SKM-1 (cell line): ENCODE results near the gene SYNJ2.
A peak's percentile ranks its signal among the peaks of the same experiment; 100 is the strongest.

Experiments used
- DNase-seq: peaks from one replicate; lab custom pipeline; 2025; ENCODE audit not compliant: unreplicated experiment; lab: John Stamatoyannopoulos, UW

The SYNJ2 gene

DNA sequence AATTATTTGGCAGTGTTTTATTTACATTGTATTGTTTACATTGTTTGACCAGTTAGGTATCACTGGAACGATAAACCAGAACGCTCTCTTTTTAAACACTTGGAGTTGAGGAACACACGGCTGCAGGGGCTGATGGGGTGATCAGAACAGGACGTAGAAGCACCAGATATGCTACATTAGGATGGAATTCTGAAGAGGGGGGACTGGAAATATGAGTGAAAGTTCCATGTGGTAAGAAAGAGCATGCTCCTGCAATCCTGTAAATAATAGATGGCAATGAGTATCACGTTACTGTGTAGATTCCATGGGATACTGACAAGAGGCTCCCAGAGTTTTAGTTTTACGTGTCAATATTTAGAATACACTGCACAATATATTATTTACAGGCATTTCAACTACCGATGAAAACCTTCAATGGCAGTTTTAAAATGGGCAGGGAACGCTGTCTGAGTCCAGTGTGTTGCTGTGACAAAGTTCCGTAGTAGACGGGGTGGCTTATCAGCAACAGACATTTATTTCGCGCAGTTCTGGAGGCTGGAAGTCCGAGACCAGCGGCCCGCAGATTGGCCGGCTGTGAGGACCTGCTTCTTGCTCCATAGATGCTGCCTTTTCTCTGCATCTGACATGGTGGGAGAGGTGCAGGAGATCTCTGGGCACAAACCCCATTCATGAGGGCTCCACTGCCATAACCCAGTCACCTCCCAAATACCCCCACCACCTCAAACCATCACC, 43.1 kb downstream of the SYNJ2 start:
- DNase-seq = no peak

DNA sequence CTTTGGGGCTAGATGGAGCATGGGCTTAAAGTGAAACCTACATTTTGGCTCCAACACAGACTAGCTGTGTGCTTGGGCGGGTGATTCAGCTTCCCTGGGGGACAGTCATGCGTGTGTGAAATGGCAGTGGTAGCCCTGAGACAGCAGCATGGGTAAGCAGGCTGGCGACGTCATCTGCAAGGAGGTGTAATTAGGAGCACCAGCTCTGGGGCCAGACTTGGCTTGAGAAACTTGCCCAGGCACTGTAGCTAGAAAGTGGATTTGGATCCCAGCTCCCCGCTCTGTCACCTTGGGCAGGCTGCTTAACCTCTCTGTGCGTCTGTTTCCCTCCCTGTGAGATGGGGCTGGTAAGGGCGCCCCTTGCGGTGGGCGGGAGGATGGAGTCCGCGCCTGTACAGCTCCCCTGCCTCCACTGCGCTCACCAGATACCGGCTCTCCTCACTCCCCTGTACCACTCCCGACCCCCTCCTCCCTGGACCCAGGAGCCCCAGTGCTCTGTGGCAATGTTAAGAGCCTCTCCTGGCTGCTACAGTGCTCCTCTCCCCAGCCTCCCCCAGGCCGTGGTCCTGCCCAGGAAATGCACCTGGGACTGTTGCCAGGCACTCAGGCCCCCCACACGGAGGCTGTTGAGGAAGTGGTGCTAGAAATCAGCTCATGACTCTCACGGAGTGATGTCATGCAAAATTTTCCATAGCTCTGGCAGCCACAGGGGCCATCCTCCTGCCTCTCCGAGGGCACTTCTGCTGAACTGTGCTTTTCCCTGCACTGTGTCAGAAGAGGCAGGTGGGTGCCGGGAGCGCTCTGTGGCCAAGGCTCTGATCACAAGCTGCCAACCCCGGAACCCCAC, 44.6 kb downstream of the SYNJ2 start:
- DNase-seq = peak; percentile 77

- no peak for DNase-seq
These were observed 45.4 kb downstream of the SYNJ2 start for GRCh38 chr6:158026901-158027589.

- no peak for DNase-seq
These were observed 46.1 kb downstream of the SYNJ2 start for GRCh38 chr6:158027590-158028285.

DNA sequence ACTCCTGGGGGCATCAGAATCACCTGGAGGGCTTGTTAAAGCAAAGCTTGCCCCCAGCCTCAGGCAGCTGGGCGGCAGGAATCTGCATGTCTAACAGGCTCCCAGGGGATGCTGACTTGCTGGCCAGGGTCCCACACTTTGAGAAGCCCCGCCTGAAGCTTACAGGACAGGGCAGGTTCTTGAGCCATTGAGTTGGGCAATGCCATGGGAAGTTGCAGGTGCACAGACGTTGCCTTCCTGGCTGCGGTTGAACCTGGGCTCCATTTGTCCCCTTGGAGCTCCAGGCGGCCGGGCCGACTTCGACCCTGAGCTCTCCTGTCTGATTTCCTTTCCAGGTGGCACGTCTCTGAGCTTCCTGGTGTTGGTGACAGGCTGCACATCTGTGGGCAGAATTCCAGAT, 46.8 kb downstream of the SYNJ2 start:
- no peak for DNase-seq

- no peak for DNase-seq
These were observed 47.2 kb downstream of the SYNJ2 start for GRCh38 chr6:158028876-158029275.

DNA sequence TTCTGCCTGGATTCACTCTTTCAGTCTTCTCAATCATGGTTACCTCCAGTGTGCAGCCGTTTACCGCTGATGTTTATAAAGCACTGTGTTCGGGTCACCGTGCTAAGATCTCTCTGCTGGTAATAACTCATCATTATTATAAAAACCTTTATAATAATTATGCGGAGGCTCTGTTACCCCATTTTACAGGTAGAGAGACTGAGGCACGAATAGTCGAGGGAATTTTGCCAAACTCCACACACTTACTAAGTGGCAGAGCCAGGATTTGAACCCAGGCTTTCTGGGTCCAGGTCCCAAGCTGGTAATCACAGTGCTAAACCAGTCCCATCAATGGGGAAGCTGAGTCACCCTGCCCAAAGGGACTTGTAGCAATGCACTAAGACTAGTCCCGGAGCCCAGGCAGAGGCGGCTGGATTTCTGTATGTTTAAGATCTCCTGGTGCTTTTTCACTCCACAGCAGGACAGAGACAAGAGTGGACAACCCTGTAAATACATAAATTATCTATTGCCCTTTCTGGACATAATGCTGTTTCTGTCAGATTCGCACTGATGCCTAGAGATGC, 48.1 kb downstream of the SYNJ2 start:
- DNase-seq = no peak

DNA sequence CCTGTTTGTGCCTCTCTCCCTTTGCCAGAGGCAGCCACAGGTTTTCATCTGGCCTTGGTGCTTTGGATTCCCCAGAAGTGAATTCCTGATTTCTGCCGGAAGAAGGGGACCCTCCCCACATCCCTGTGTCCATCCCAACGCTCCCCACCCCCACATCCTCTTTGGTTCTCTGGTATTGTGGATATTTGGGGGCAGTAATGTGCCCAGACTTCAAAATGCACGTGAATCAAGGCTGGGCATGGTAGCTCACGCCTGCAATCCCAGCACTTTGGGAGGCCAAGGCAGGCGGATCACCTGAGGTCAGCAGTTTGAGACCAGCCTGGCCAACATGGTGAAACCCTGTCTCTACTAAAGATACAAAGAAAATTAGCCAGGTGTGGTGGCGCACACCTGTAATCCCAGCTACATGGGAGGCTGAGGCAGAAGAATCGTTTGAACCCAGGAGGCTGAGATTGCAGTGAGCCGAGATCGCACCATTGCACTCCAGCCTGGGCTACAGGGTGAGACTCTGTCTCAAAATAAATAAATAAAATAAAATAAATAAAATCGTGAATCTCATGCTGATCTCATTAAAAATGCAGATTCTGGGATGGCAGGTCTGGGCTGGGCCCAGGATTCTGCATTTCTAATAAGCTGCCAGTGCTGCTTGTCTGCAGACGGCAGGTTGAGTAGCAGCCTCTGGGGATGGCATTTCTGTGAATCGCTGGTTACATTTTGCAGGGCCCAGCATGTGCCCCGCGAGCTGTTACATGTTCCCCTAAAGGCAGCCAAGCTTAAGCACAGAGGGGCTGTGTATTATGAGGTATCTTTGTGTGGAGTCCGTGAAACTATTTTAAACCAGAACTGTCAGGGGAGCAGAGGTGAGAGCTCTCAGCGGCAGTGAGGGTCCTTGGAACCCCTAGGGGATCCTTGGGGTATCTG, 49.0 kb downstream of the SYNJ2 start:
- DNase-seq = no peak

DNA sequence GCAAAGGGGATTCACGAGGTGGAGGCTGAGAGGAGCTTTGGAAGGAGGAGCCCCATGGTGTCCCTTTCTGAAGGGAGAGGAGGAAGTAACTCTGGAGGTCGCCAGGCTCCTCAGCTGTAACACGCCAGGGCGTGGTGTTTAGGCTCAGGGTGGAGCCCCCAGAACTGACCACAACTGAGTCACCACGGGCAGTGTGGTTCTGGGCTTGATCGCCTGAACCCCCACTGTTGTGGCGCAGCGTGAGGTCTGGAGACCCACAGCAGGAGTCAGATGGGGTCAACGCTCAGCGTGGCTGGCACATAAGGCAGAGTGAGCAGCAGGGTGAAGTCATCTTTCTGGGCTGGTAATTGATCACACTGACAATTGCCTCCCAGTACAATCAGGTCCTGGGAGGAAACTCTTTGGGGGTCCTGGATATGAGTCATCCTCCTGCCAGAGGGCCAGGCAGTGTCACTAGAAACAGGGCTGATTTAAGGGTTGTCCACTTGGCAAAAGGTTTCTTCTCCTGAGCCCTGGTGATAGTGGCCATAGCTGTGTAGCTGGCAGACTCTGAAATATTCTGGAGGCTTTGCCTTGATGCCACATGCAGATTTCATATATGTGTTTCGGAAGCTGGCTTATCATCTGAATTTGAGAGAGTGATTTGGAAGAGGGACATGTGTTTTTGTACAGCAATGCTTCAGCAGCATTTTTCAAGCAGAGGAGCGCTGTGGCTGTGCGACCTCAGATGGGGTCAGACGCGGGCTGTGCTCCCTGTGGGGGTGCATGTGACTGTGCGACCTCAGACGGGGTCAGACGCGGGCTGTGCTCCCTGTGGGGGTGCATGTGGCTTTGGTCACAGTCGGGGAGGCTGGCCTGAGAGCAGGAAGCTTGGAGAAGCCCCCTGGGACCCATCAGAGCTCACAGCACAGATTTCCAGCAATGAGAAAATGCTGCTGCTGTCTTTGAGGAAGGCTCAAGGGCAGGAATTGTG, 50.0 kb downstream of the SYNJ2 start:
- peak; percentile 51 for DNase-seq

GRCh38 chr6:158032354-158032733, 50.7 kb downstream of the SYNJ2 start:
- DNase-seq = no peak

- no peak for DNase-seq
These were observed 51.6 kb downstream of the SYNJ2 start for GRCh38 chr6:158033077-158033750.

DNA sequence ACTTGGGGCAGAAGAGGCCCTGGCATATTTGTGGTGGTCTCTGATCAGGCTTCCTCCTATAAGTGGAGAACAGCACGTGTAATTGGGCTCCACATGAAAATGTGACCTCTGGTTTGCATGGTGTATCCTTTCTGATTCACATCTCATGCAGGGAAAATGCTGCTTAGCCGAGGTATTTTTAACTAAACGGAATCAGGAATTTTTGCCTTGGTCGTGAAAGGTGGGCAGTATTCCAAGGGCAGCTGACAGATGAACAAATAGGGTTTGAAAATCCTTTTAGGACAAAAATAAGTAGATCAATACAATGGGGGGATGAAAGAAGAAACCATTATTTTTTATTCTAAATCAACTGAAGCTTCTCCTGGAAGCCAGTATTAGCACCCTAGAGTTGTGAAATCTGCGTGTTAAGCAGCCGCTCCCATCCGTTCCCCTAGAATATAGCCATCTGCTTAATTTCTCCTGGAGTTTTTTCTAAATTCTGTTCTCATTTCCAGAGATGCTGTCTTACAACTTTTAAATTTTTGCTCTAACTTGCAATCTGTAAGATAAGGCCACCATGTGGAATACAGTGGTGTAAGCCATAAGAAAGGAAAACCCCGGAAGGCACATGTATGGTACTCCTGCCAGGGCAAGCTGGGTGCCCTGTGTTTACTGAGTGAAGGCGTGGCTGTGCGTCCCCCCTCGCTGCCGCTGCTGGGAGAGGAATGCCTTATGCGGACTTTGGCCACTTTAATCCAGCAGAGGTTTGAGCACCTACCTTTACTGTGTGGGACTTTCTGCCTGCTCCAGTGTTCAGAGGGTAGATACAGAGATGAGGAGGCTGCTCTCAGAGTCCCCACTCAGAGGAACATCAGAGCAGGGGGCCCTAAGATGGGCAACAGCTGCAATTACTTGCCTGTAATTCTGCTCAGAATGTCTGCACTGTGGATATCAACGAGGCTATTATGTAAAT, 52.4 kb downstream of the SYNJ2 start:
- no peak for DNase-seq

DNA sequence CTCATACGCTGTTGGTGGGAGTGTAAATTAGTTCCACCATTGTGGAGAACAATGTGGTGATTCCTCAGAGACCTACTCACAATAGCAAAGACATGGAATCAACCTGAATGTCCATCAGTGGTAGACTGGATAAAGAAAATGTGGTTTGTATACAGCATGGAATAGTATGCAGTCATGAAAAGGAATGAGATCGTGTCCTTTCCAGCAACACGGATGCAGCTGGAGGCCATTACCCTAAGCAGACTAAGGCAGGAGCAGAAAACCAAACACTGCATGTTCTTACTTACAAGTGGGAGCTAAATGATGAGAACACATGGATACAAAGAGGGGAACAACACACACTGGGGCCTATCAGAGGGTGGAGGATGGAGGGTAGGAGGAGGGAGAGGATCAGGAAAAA, 54.6 kb downstream of the SYNJ2 start:
- DNase-seq = no peak

- no peak for DNase-seq
These were observed 55.4 kb downstream of the SYNJ2 start for GRCh38 chr6:158037021-158037420.

DNA sequence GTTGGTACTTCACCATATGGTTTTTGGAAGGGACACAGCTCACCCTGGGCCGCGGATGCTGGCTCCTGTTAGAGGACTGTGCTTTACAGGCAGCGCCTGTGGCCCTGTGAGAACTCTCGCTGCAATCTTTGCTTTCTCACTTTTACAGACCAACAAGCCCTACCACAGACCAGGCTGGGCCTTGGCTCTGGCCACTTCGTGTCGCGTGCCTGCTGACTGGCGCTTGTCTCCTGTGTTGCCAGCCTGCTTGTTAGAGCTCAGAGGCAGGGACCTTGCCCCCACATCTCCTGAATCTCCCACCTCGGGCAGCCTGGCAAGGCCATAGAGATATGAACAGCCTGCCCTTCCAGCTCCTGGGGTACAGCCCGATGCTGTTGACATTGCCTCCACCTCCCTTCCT, 56.1 kb downstream of the SYNJ2 start:
- no peak for DNase-seq

DNA sequence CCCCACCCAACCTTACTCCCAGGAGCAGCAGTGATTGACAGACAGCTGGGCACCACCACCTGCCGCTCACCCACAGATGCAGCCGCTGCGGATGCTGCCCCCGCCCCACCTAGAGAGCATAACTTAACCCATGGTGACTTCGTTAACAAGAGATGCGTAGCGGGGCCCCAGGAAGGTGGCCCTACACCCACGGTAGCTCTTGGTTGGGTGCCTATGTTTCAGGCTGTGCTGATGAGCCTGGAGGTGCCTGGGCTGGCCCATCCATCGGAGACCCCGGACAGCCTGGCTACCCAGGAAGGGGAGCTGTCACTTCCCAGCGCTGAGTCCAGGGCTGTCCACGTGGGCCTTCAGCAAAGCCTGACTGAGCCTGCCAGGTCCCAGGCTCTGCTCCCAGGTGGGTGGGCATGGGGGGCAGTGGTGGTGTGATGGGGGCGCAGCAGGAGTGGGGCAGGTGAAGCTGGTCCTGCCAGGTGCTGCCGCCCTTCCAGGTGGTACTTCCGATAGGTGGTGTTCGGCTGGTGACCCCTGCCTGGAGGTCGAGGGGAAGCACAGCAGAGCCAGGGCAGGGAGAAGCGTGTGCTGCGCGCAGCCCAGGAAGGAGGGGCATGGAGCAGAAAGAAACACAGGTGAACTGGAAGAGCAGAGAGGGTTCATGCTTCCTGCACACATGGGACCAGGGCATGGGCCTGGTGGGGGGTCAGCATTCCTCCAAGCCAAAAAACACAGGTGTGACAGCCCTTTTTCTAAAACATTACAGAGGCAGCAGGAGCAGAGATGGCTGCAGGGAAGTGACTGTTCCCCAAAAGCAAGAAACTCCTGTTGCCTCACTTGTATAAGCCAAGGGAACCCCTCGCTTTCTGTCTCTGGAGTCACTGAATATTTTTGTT, 56.9 kb downstream of the SYNJ2 start:
- no peak for DNase-seq
